ACHN (cell line): ENCODE measurements around the gene RBM43.
A peak's percentile ranks its signal among the peaks of the same experiment; 100 is the strongest.
"Not testable (repeated sequence)": the region's sequence is repeated elsewhere in the genome, so short reads cannot be mapped to it uniquely, and the experiment has no call there.

Source experiments
- DNase-seq: peaks from one replicate; pipeline ENCODE4 v3.0.0-alpha.2; 2015
- in situ Hi-C: cut with HindIII; loops from 2 replicates; pipeline ENCODE4 v1.10.0; 2017; ENCODE audit warnings: low sequenced_read_pairs, low pct_ligation_motif_present, low pct_unique_long_range_greater_than_20kb

Gene RBM43

GRCh38 chr2:151261231-151261976, at the start of gene RBM43:
TSS of gene RBM43 (minus strand) at chr2:151261863. CDS start at chr2:151261727, 136 bp downstream.
- in situ Hi-C loops: no loop called here
- DNase-seq: peak; percentile 95

- DNase-seq, in situ Hi-C loops: not testable (repeated sequence)
Measured at GRCh38 chr2:151310313-151310712, 48.6 kb upstream of the RBM43 start.

- in situ Hi-C loops: no loop called here
- no peak for DNase-seq
Measured at GRCh38 chr2:151306621-151307020, 45.0 kb upstream of the RBM43 start.

GRCh38 chr2:151305129-151305691, 43.5 kb upstream of the RBM43 start:
- no peak for DNase-seq
- in situ Hi-C loops: no loop called here

- DNase-seq: peak; percentile 44
- in situ Hi-C loops: no loop called here
Measured at GRCh38 chr2:151302879-151303278, 41.2 kb upstream of the RBM43 start.

- peak; percentile 20 for DNase-seq
- in situ Hi-C loops: no loop called here
Measured at GRCh38 chr2:151302404-151302803, 40.7 kb upstream of the RBM43 start.

- DNase-seq: no peak
- in situ Hi-C loops: no loop called here
Measured at GRCh38 chr2:151299920-151300539, 38.4 kb upstream of the RBM43 start.

GRCh38 chr2:151297882-151298281, 36.2 kb upstream of the RBM43 start:
- no peak for DNase-seq

GRCh38 chr2:151295926-151296325, 34.3 kb upstream of the RBM43 start:
- in situ Hi-C loops, DNase-seq: not testable (repeated sequence)

More at GRCh38 chr2:151297882-151298281, 36.2 kb upstream of the RBM43 start:
- in situ Hi-C loops: no loop called here

GRCh38 chr2:151292546-151292945, 30.9 kb upstream of the RBM43 start:
- no peak for DNase-seq
- in situ Hi-C loops: no loop called here

GRCh38 chr2:151292141-151292540, 30.5 kb upstream of the RBM43 start:
- DNase-seq: no peak
- in situ Hi-C loops: no loop called here

GRCh38 chr2:151291224-151291623, 29.6 kb upstream of the RBM43 start:
- in situ Hi-C loops: no loop called here
- DNase-seq: no peak

GRCh38 chr2:151289972-151290866, 28.6 kb upstream of the RBM43 start:
- in situ Hi-C loops: no loop called here
- peak; percentile 25 for DNase-seq

- no peak for DNase-seq
- in situ Hi-C loops: no loop called here
Measured at GRCh38 chr2:151287513-151288250, 26.0 kb upstream of the RBM43 start.

GRCh38 chr2:151282401-151282800, 20.7 kb upstream of the RBM43 start:
- in situ Hi-C loops: no loop called here
- DNase-seq: no peak

GRCh38 chr2:151280271-151280670, 18.6 kb upstream of the RBM43 start:
- no peak for DNase-seq
- in situ Hi-C loops: no loop called here

- in situ Hi-C loops: no loop called here
- DNase-seq: no peak
Measured at GRCh38 chr2:151278487-151278886, 16.8 kb upstream of the RBM43 start.

- in situ Hi-C loops: no loop called here
- DNase-seq: no peak
Measured at GRCh38 chr2:151277067-151277466, 15.4 kb upstream of the RBM43 start.
